CD14-positive monocyte (primary cell): ENCODE data around the gene SALL3. TPM values are rescaled to one million over a fixed set of nuclear protein-coding genes. Genes with fewer than 3 reads are reported as not detected.

ENCODE experiments used
- DNase-seq, 3 donors: peaks; one replicate each; pipeline ENCODE4 v3.0.0-alpha.2; 2011 to 2022
- H2AFZ ChIP-seq: 2 replicates; pipeline ENCODE4 v1.6.0; 2012; ENCODE audit warnings: mild to moderate bottlenecking, low read depth, low read length, inconsistent platforms; ENCODE audit not compliant: insufficient read depth, poor library complexity, severe bottlenecking
- H3K27ac ChIP-seq, 2 donors: 1 replicate in 1 of 2; 2 replicates in 1 of 2; pipeline ENCODE4 v1.5.1; 2012 to 2013; ENCODE audit warnings: low read length in 2 of 2, control low read depth in 1 of 2, inconsistent platforms in 1 of 2, low read depth in 1 of 2, mild to moderate bottlenecking in 1 of 2
- H3K27me3 ChIP-seq, 2 donors: one replicate each; pipeline versions ENCODE4 v1.6.0 to v1.6.1; 2011 to 2013; ENCODE audit warnings: low read length in 2 of 2; ENCODE audit not compliant: control insufficient read depth in 2 of 2, insufficient read depth in 2 of 2
- H3K36me3 ChIP-seq, 2 donors: replicated peaks in 1 of 2; 1 replicate in 1 of 2; 2 replicates in 1 of 2; pipeline versions ENCODE4 v1.5.1 to v1.6.1; 2012 to 2013; ENCODE audit warnings: low read length in 2 of 2, control low read depth in 1 of 2, inconsistent platforms in 1 of 2, mild to moderate bottlenecking in 1 of 2; ENCODE audit not compliant: insufficient read depth in 2 of 2, control insufficient read depth in 1 of 2
- H3K4me1 ChIP-seq, 2 donors: 1 replicate in 1 of 2; 2 replicates in 1 of 2; pipeline versions ENCODE4 v1.5.1 to v1.6.1; 2012 to 2013; ENCODE audit warnings: low read length in 2 of 2, control low read depth in 1 of 2, inconsistent platforms in 1 of 2, mild to moderate bottlenecking in 1 of 2, moderate library complexity in 1 of 2; ENCODE audit not compliant: insufficient read depth in 2 of 2, control insufficient read depth in 1 of 2
- H3K4me2 ChIP-seq: replicated peaks from 2 replicates; pipeline ENCODE3; 2012; ENCODE audit warnings: low read length, moderate library complexity, mild to moderate bottlenecking; ENCODE audit not compliant: poor library complexity, severe bottlenecking; ENCODE audit errors: extremely low read depth
- H3K4me3 ChIP-seq, 3 experiments: fragments of 200-600 bp in 1 of 3; sonication (generic) in 1 of 3; replicated peaks in 1 of 3; 1 replicate in 2 of 3; 2 replicates in 1 of 3; pipeline ENCODE4 v1.5.1; 2011 to 2013; ENCODE audit warnings: low read length in 3 of 3, mild to moderate bottlenecking in 3 of 3, control low read depth in 2 of 3, low read depth in 2 of 3, inconsistent platforms in 1 of 3, moderate library complexity in 1 of 3
- H3K79me2 ChIP-seq: 2 replicates; pipeline ENCODE4 v1.6.0; 2012; ENCODE audit warnings: mild to moderate bottlenecking, control low read depth, inconsistent platforms, low read length, moderate library complexity; ENCODE audit not compliant: insufficient read depth
- H3K9ac ChIP-seq: 2 replicates; pipeline ENCODE4 v1.6.0; 2017; ENCODE audit warnings: low read length, mild to moderate bottlenecking; ENCODE audit not compliant: insufficient read depth, poor library complexity, severe bottlenecking
- H3K9me3 ChIP-seq, 2 donors: replicated peaks in 1 of 2; 1 replicate in 1 of 2; 2 replicates in 1 of 2; pipeline versions ENCODE4 v1.5.1 to v1.6.1; 2012 to 2013; ENCODE audit warnings: low read length in 2 of 2, control low read depth in 1 of 2; ENCODE audit not compliant: control insufficient read depth in 1 of 2, insufficient read depth in 1 of 2
- H4K20me1 ChIP-seq: 2 replicates; pipeline ENCODE4 v1.6.0; 2012; ENCODE audit warnings: mild to moderate bottlenecking, low read length, control low read depth, moderate library complexity; ENCODE audit not compliant: insufficient read depth
- H3K27ac Mint-ChIP-seq, 7 donors: one replicate each; pipeline ENCODE4 v1.8.0; 2020; ENCODE audit warnings: mild to moderate bottlenecking in 7 of 7, mixed read lengths in 7 of 7, moderate library complexity in 6 of 7, inconsistent platforms in 2 of 7
- H3K27me3 Mint-ChIP-seq, 3 donors: one replicate each; pipeline ENCODE4 v1.8.0; 2021 to 2022; ENCODE audit warnings: low read depth in 3 of 3, mild to moderate bottlenecking in 3 of 3, mixed read lengths in 3 of 3, moderate library complexity in 3 of 3, inconsistent platforms in 1 of 3
- H3K36me3 Mint-ChIP-seq, 2 donors: one replicate each; pipeline ENCODE4 v1.8.0; 2020; ENCODE audit warnings: mixed read lengths in 2 of 2, inconsistent platforms in 1 of 2, mild to moderate bottlenecking in 1 of 2
- H3K4me1 Mint-ChIP-seq: one replicate; pipeline ENCODE4 v1.8.0; 2020; ENCODE audit warnings: mild to moderate bottlenecking, mixed read lengths
- H3K4me3 Mint-ChIP-seq, 2 donors: one replicate each; pipeline ENCODE4 v1.8.0; 2020; ENCODE audit warnings: mild to moderate bottlenecking in 2 of 2, mixed read lengths in 2 of 2, moderate library complexity in 1 of 2
- H3K9me3 Mint-ChIP-seq, 7 donors: one replicate each; pipeline ENCODE4 v1.8.0; 2020 to 2022; ENCODE audit warnings: mixed read lengths in 7 of 7, mild to moderate bottlenecking in 6 of 7, moderate library complexity in 6 of 7, inconsistent platforms in 2 of 7
- WGBS: methylation state at CpG from one replicate; pipeline ENCODE4 v1.1.5; 2013; ENCODE audit warnings: missing lambda C conversion rate; ENCODE audit not compliant: insufficient coverage; 5-methylcytosine and 5-hydroxymethylcytosine counted together
- intact Hi-C, 2 donors: fragments of 100-400 bp; cut with micrococcal nuclease; formaldehyde crosslinking; loops; one replicate each; pipeline versions ENCODE4 v1.15.0 to v1.15.1; 2023
- polyA plus RNA-seq, 3 donors: library from polyadenylated mRNA; depleted of rRNA in 1 of 3; unstranded in 2 of 3; stranded (reverse) in 1 of 3; fragments of 300-500 nt in 2 of 3; fragments of >200 nt in 1 of 3; fragmentation: Illumina TruSeq in 2 of 3; gene quantifications; 1 replicate in 2 of 3; 2 replicates in 1 of 3; pipeline ENCODE4 v1.2.3, GENCODE V29; 2012 to 2021
- TF ChIP-seq, protein P1 (sequence below): fragments of 200-600 bp; IDR thresholded peaks from one replicate; pipeline ENCODE4 v1.8.0; 2022; ENCODE audit warnings: antibody characterized with exemption, mild to moderate bottlenecking

The SALL3 gene
- polyA plus RNA-seq, 3 donors: not detected

- 97% methylated on average over 89 of the region's 90 CpGs for WGBS
- H3K27ac Mint-ChIP-seq: no peak overlapping the region
Measured at GRCh38 chr18:78993014-78993926, 13.7 kb downstream of the SALL3 start.

GRCh38 chr18:78994000-78994399 is 14.4 kb downstream of the SALL3 start:
- H3K9me3 ChIP-seq: peaks cover 17 to 29% of the 10 kb centered on the region in 2 donors
- 99% methylated on average over 37 of the region's 37 CpGs for WGBS
- H3K9me3 Mint-ChIP-seq: peaks cover 10 to 34% (median 18%) of the 10 kb centered on the region in 7 donors

More at GRCh38 chr18:78993014-78993926, 13.7 kb downstream of the SALL3 start:
- Histone ChIP-seq H2AFZ (no peak overlapping the region), H3K4me2 (no peak overlapping the region), H3K9me3 (peaks cover 17 to 29% of the 10 kb centered on the region in 2 donors), H3K9ac (no peak overlapping the region), H3K27ac (no peak overlapping the region), H3K79me2 (no peaks in the 10 kb centered on the region), H3K27me3 (peaks cover 9 to 23% of the 10 kb centered on the region in 2 donors), H3K4me1 (no peaks in the 10 kb centered on the region), H3K4me3 (no peak overlapping the region), H3K36me3 (no peaks in the 10 kb centered on the region), H4K20me1 (no peaks in the 10 kb centered on the region)
- Mint-ChIP-seq H3K4me3 (no peak overlapping the region), H3K4me1 (no peaks in the 10 kb centered on the region), H3K9me3 (peaks cover 10 to 34% (median 18%) of the 10 kb centered on the region in 7 donors), H3K36me3 (no peaks in the 10 kb centered on the region), H3K27me3 (peaks cover 9 to 18% (median 15%) of the 10 kb centered on the region in 3 donors)
- no peak for DNase-seq
- intact Hi-C loops: no loop called here
- TF ChIP-seq, protein P1, sequence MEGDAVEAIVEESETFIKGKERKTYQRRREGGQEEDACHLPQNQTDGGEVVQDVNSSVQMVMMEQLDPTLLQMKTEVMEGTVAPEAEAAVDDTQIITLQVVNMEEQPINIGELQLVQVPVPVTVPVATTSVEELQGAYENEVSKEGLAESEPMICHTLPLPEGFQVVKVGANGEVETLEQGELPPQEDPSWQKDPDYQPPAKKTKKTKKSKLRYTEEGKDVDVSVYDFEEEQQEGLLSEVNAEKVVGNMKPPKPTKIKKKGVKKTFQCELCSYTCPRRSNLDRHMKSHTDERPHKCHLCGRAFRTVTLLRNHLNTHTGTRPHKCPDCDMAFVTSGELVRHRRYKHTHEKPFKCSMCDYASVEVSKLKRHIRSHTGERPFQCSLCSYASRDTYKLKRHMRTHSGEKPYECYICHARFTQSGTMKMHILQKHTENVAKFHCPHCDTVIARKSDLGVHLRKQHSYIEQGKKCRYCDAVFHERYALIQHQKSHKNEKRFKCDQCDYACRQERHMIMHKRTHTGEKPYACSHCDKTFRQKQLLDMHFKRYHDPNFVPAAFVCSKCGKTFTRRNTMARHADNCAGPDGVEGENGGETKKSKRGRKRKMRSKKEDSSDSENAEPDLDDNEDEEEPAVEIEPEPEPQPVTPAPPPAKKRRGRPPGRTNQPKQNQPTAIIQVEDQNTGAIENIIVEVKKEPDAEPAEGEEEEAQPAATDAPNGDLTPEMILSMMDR: no peak

More at GRCh38 chr18:78994000-78994399, 14.4 kb downstream of the SALL3 start:
- Histone ChIP-seq H3K9ac (no peak overlapping the region), H2AFZ (no peak overlapping the region), H3K27me3 (peaks cover 4 to 19% of the 10 kb centered on the region in 2 donors), H3K4me2 (no peak overlapping the region), H3K36me3 (no peaks in the 10 kb centered on the region), H3K27ac (no peak overlapping the region), H4K20me1 (no peaks in the 10 kb centered on the region), H3K4me1 (no peaks in the 10 kb centered on the region), H3K4me3 (no peak overlapping the region), H3K79me2 (no peaks in the 10 kb centered on the region)
- DNase-seq: no peak
- Mint-ChIP-seq H3K4me3 (no peak overlapping the region), H3K4me1 (no peaks in the 10 kb centered on the region), H3K36me3 (no peaks in the 10 kb centered on the region), H3K27ac (no peak overlapping the region), H3K27me3 (peaks cover 9 to 20% (median 13%) of the 10 kb centered on the region in 3 donors)
- TF ChIP-seq, protein P1: no peak
- intact Hi-C loops: no loop called here
